Measurements from ENCODE around the gene AKAP7. TPM values are rescaled to one million over a fixed set of nuclear protein-coding genes. Genes with fewer than 3 reads are reported as not detected.

Gene AKAP7
- polyA plus RNA-seq, 1 donor (not counting 4 experiments of a cell fraction or from before 2014, with no cell fraction given): 1.7 TPM

DNA sequence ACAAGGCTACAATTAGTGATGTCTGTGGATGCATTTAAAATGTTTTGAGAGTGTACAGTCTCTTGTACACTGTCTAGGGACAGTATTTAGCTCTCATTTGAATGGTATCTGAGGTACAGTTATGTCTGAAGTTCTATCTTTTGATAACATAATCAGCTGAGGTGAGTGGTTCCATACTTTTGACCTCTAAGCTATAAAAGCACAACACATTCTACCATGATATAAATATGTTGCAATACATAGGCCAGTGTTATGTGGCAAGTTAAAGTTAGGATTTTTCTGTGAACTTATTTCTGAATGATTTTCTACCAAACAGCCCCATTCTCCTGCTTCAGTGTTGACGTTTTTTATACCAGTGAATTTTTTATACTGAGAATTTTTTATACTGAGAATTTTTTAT, 77.6 kb downstream of the AKAP7 start:
- H3K27ac ChIP-seq (ENCODE audit: control insufficient read depth, insufficient read depth, low read length): no peak overlapping the region
- no peaks in the 10 kb centered on the region for H3K9me3 ChIP-seq (ENCODE audit: control insufficient read depth, low read depth, low read length)
- H3K4me2 ChIP-seq (ENCODE audit: control insufficient read depth, extremely low read depth, insufficient read depth, low read depth, low read length): no peak overlapping the region
- no peaks in the 10 kb centered on the region for H3K79me2 ChIP-seq (ENCODE audit: control insufficient read depth, insufficient read depth, low read length)
- H3K4me3 ChIP-seq (ENCODE audit: control insufficient read depth in 2 of 3, extremely low read depth in 1 of 3, insufficient read depth in 2 of 3, low read depth in 1 of 3, low read length in 3 of 3): no peak overlapping the region
- H2AFZ ChIP-seq (ENCODE audit: control insufficient read depth, low read length): no peak overlapping the region
- dilution Hi-C loops (cut with MboI; ENCODE audit: extremely low pct_ligation_motif_present, low sequenced_read_pairs): no loop called here
- H4K20me1 ChIP-seq (ENCODE audit: control insufficient read depth, extremely low read depth, insufficient read depth, low read length): no peaks in the 10 kb centered on the region
- TF ChIP-seq EZH2 (IDR thresholded peaks at IDR 0.05; ENCODE audit: low read length): no peak
- TF ChIP-seq CTCF (optimal IDR thresholded peaks at IDR 0.05 in 1 of 3, IDR thresholded peaks at IDR 0.05 in 1 of 3, conservative IDR thresholded peaks at IDR 0.05 in 1 of 3; ENCODE audit: extremely low read depth in 1 of 3, insufficient read depth in 2 of 3, low read length in 3 of 3): no peak
- no peaks in the 10 kb centered on the region for H3K4me1 ChIP-seq (ENCODE audit: control insufficient read depth, extremely low read depth, insufficient read depth, low read length)
- DNase-seq (ENCODE audit: low read depth, low spot score) (no peak), FAIRE-seq (no peak)
- no peak overlapping the region for H3K9ac ChIP-seq (ENCODE audit: control insufficient read depth, extremely low read depth, insufficient read depth, low read length)
- H3K36me3 ChIP-seq (ENCODE audit: control insufficient read depth in 2 of 2, extremely low read depth in 1 of 2, insufficient read depth in 2 of 2, low read length in 2 of 2): no peaks in the 10 kb centered on the region
- H3K27me3 ChIP-seq (ENCODE audit: control insufficient read depth, extremely low read depth, insufficient read depth, low read length): no peaks in the 10 kb centered on the region
- no peaks in the 10 kb centered on the region for H3K9me1 ChIP-seq (ENCODE audit: control insufficient read depth, extremely low read depth, insufficient read depth, low read length)

GRCh38 chr6:131213501-131213990, 78.3 kb downstream of the AKAP7 start:
- no peak for TF ChIP-seq EZH2 (IDR thresholded peaks at IDR 0.05; ENCODE audit: low read length)
- TF ChIP-seq CTCF (optimal IDR thresholded peaks at IDR 0.05 in 1 of 3, IDR thresholded peaks at IDR 0.05 in 1 of 3, conservative IDR thresholded peaks at IDR 0.05 in 1 of 3; ENCODE audit: extremely low read depth in 1 of 3, insufficient read depth in 2 of 3, low read length in 3 of 3): no peak
- Histone ChIP-seq H3K27me3 (ENCODE audit: control insufficient read depth, extremely low read depth, insufficient read depth, low read length) (no peaks in the 10 kb centered on the region), H3K36me3 (ENCODE audit: control insufficient read depth in 2 of 2, extremely low read depth in 1 of 2, insufficient read depth in 2 of 2, low read length in 2 of 2) (no peaks in the 10 kb centered on the region), H3K27ac (ENCODE audit: control insufficient read depth, insufficient read depth, low read length) (no peak overlapping the region), H3K4me3 (ENCODE audit: control insufficient read depth in 2 of 3, extremely low read depth in 1 of 3, insufficient read depth in 2 of 3, low read depth in 1 of 3, low read length in 3 of 3) (no peak overlapping the region), H2AFZ (ENCODE audit: control insufficient read depth, low read length) (no peak overlapping the region), H3K9ac (ENCODE audit: control insufficient read depth, extremely low read depth, insufficient read depth, low read length) (no peak overlapping the region), H3K4me2 (ENCODE audit: control insufficient read depth, extremely low read depth, insufficient read depth, low read depth, low read length) (no peak overlapping the region), H4K20me1 (ENCODE audit: control insufficient read depth, extremely low read depth, insufficient read depth, low read length) (no peaks in the 10 kb centered on the region), H3K9me1 (ENCODE audit: control insufficient read depth, extremely low read depth, insufficient read depth, low read length) (no peaks in the 10 kb centered on the region), H3K4me1 (ENCODE audit: control insufficient read depth, extremely low read depth, insufficient read depth, low read length) (no peaks in the 10 kb centered on the region), H3K9me3 (ENCODE audit: control insufficient read depth, low read depth, low read length) (no peaks in the 10 kb centered on the region), H3K79me2 (ENCODE audit: control insufficient read depth, insufficient read depth, low read length) (no peaks in the 10 kb centered on the region)
- dilution Hi-C loops (cut with MboI; ENCODE audit: extremely low pct_ligation_motif_present, low sequenced_read_pairs): no loop called here
- FAIRE-seq (no peak), DNase-seq (ENCODE audit: low read depth, low spot score) (no peak)
